IMR-90 (cell line): Measurements from ENCODE around the gene C3orf38. TPM values are rescaled to one million over a fixed set of nuclear protein-coding genes. Genes with fewer than 3 reads are reported as not detected.

Source experiments
- ATAC-seq: fragments of 200-7000 bp; cut with Tn5 transposase; 2 replicates; pipeline ENCODE4 v1.9.1; 2020; ENCODE audit warnings: low read depth, mild to moderate bottlenecking, moderate library complexity
- BruUV-seq: library from RNA; stranded (reverse); fragments of 400-500 nt; replicated peaks from 2 replicates; lab custom pipeline; 2021; lab: Mats Ljungman, UMichigan
- CTCF ChIA-PET: fragments of 300-600 bp; formaldehyde crosslinking; extraction: SDS; loops from one replicate; lab custom pipeline; 2021; ENCODE audit warnings: antibody characterized with exemption; lab: Yijun Ruan, JAX
- POLR2A ChIA-PET: fragments of 300-600 bp; sonication (Branson Sonifier 250); formaldehyde crosslinking; loops from one replicate; lab custom pipeline; 2022; ENCODE audit warnings: antibody characterized with exemption; ENCODE audit not compliant: unreplicated experiment; lab: Charles Lee
- DNase-seq: peaks from one replicate; pipeline ENCODE4 v3.0.0; 2013
- H2AFZ ChIP-seq: replicated peaks from 2 replicates; pipeline ENCODE3; 2013; ENCODE audit warnings: low read length, mild to moderate bottlenecking; ENCODE audit not compliant: poor library complexity
- H2AK5ac ChIP-seq: 2 replicates; pipeline ENCODE4 v1.6.1; 2013; ENCODE audit warnings: low read depth, low read length, inconsistent platforms
- H2AK9ac ChIP-seq: replicated peaks from 2 replicates; pipeline ENCODE3; 2013; ENCODE audit warnings: mild to moderate bottlenecking, low read depth, low read length, moderate library complexity; ENCODE audit not compliant: poor library complexity
- H2BK120ac ChIP-seq: 2 replicates; pipeline ENCODE4 v1.6.1; 2013; ENCODE audit warnings: low read depth, low read length, inconsistent platforms
- H2BK15ac ChIP-seq: 3 replicates; pipeline ENCODE4 v1.6.1; 2013; ENCODE audit warnings: low read depth, low read length, inconsistent platforms
- H2BK20ac ChIP-seq: 2 replicates; pipeline ENCODE4 v1.6.1; 2013; ENCODE audit warnings: low read depth, mild to moderate bottlenecking, inconsistent platforms, low read length, moderate library complexity
- H2BK5ac ChIP-seq: 2 replicates; pipeline ENCODE4 v1.6.1; 2013; ENCODE audit warnings: mild to moderate bottlenecking, low read depth, low read length, inconsistent platforms; ENCODE audit not compliant: poor library complexity, severe bottlenecking
- H3K14ac ChIP-seq: replicated peaks from 2 replicates; pipeline ENCODE4 v1.6.1; 2013; ENCODE audit warnings: low read depth, low read length, inconsistent platforms
- H3K18ac ChIP-seq: 2 replicates; pipeline ENCODE4 v1.6.1; 2013; ENCODE audit warnings: low read depth, low read length, control low read depth
- H3K23ac ChIP-seq: 2 replicates; pipeline ENCODE4 v1.6.1; 2013; ENCODE audit warnings: low read depth, low read length, inconsistent platforms
- H3K27ac ChIP-seq: 2 replicates; pipeline ENCODE4 v1.5.1; 2013; ENCODE audit warnings: mild to moderate bottlenecking, control low read depth, low read length; ENCODE audit not compliant: insufficient read depth
- H3K27me3 ChIP-seq: 2 replicates; pipeline ENCODE4 v1.6.1; 2013; ENCODE audit warnings: low read length; ENCODE audit not compliant: control insufficient read depth, insufficient read depth
- H3K36me3 ChIP-seq: 2 replicates; pipeline ENCODE4 v1.6.1; 2013; ENCODE audit warnings: low read length, mixed read lengths; ENCODE audit not compliant: control insufficient read depth, insufficient read depth
- H3K4ac ChIP-seq: 2 replicates; pipeline ENCODE4 v1.6.1; 2013; ENCODE audit warnings: low read depth, low read length, inconsistent platforms
- H3K4me1 ChIP-seq: 2 replicates; pipeline ENCODE4 v1.6.1; 2013; ENCODE audit warnings: low read length, mixed read lengths; ENCODE audit not compliant: control insufficient read depth, insufficient read depth
- H3K4me2 ChIP-seq: 2 replicates; pipeline ENCODE4 v1.6.1; 2013; ENCODE audit warnings: low read depth, mild to moderate bottlenecking, control low read depth, low read length, moderate library complexity
- H3K4me3 ChIP-seq: 2 replicates; pipeline ENCODE4 v1.5.1; 2013; ENCODE audit warnings: low read depth, mild to moderate bottlenecking, control low read depth, low read length, moderate library complexity; ENCODE audit not compliant: insufficient read depth
- H3K56ac ChIP-seq: 2 replicates; pipeline ENCODE4 v1.6.1; 2013; ENCODE audit warnings: low read length, inconsistent platforms; ENCODE audit not compliant: insufficient read depth; ENCODE audit errors: extremely low read depth
- H3K79me1 ChIP-seq, 2 experiments: 2 replicates each; pipeline ENCODE4 v1.6.1; 2013; ENCODE audit warnings: low read length in 2 of 2, inconsistent platforms in 1 of 2, low read depth in 1 of 2
- H3K9ac ChIP-seq: 2 replicates; pipeline ENCODE4 v1.6.1; 2013; ENCODE audit warnings: low read depth, low read length, control low read depth
- H3K9me1 ChIP-seq: 2 replicates; pipeline ENCODE4 v1.6.1; 2013; ENCODE audit warnings: low read length, inconsistent platforms; ENCODE audit not compliant: insufficient read depth
- H3K9me3 ChIP-seq: 2 replicates; pipeline ENCODE4 v1.6.1; 2013; ENCODE audit warnings: low read length; ENCODE audit not compliant: control insufficient read depth, insufficient read depth
- H4K20me1 ChIP-seq: 2 replicates; pipeline ENCODE4 v1.6.1; 2013; ENCODE audit warnings: low read length, inconsistent platforms; ENCODE audit not compliant: insufficient read depth
- H4K5ac ChIP-seq: 2 replicates; pipeline ENCODE4 v1.6.1; 2013; ENCODE audit warnings: mild to moderate bottlenecking, low read depth, low read length, control low read depth
- H4K8ac ChIP-seq, 2 experiments: 2 replicates each; pipeline ENCODE4 v1.6.1; 2013; ENCODE audit warnings: low read depth in 2 of 2, low read length in 2 of 2, control low read depth in 1 of 2, inconsistent platforms in 1 of 2
- H4K91ac ChIP-seq: 2 replicates; pipeline ENCODE4 v1.6.1; 2013; ENCODE audit warnings: low read depth, low read length, inconsistent platforms; ENCODE audit not compliant: insufficient read depth
- BHLHE40 ChIP-seq: fragments of 150-350 bp; IDR thresholded peaks from 2 replicates; pipeline ENCODE4 v1.6.1; 2016; ENCODE audit warnings: mild to moderate bottlenecking, low read depth, low read length
- CEBPB ChIP-seq: IDR thresholded peaks from 2 replicates; pipeline ENCODE4 v1.6.1; 2012; ENCODE audit warnings: low read depth, low read length, improper control_type of control experiment
- CHD1 ChIP-seq: IDR thresholded peaks from 2 replicates; pipeline ENCODE4 v1.6.1; 2012; ENCODE audit warnings: low read depth, low read length, improper control_type of control experiment
- FOS ChIP-seq: fragments of 150-350 bp; IDR thresholded peaks from 2 replicates; pipeline ENCODE4 v1.6.1; 2016; ENCODE audit warnings: low read depth, low read length
- MAFK ChIP-seq: IDR thresholded peaks from 2 replicates; pipeline ENCODE4 v1.6.1; 2012; ENCODE audit warnings: low read depth, low read length, improper control_type of control experiment
- MAZ ChIP-seq: IDR thresholded peaks from 2 replicates; pipeline ENCODE4 v1.6.1; 2012; ENCODE audit warnings: low read depth, mild to moderate bottlenecking, low read length, improper control_type of control experiment, moderate library complexity, borderline replicate concordance
- MXI1 ChIP-seq: IDR thresholded peaks from 2 replicates; pipeline ENCODE4 v1.6.1; 2012; ENCODE audit warnings: low read depth, mild to moderate bottlenecking, low read length, moderate library complexity, borderline replicate concordance
- NFE2L2 ChIP-seq: fragments of 150-350 bp; IDR thresholded peaks from 2 replicates; pipeline ENCODE4 v1.6.1; 2016; ENCODE audit warnings: low read depth, mild to moderate bottlenecking, low read length
- POLR2A ChIP-seq: IDR thresholded peaks from 2 replicates; pipeline ENCODE4 v1.6.1; 2012; ENCODE audit warnings: mild to moderate bottlenecking, low read depth, low read length
- RAD21 ChIP-seq: IDR thresholded peaks from 2 replicates; pipeline ENCODE4 v1.6.1; 2012; ENCODE audit warnings: low read length, improper control_type of control experiment
- RCOR1 ChIP-seq: IDR thresholded peaks from 2 replicates; pipeline ENCODE4 v1.6.1; 2012; ENCODE audit warnings: mild to moderate bottlenecking, low read length, improper control_type of control experiment; ENCODE audit not compliant: insufficient replicate concordance
- RFX5 ChIP-seq: IDR thresholded peaks from 2 replicates; pipeline ENCODE4 v1.8.0; 2012; ENCODE audit warnings: low read depth, mild to moderate bottlenecking, low read length, moderate library complexity
- SMC3 ChIP-seq: fragments of 150-350 bp; IDR thresholded peaks from 2 replicates; pipeline ENCODE4 v1.6.1; 2016; ENCODE audit warnings: low read depth, mild to moderate bottlenecking, antibody characterized with exemption, low read length, moderate library complexity
- WGBS, 2 experiments: methylation state at CpG; one replicate each; pipeline versions ENCODE4 v1.1.5 to v1.1.7; 2013; ENCODE audit warnings: missing lambda C conversion rate in 2 of 2; ENCODE audit not compliant: insufficient read length in 1 of 2; ENCODE audit errors: extremely low coverage in 2 of 2; 5-methylcytosine and 5-hydroxymethylcytosine counted together
- dilution Hi-C: fragments of 300-500 bp; cut with HindIII; formaldehyde crosslinking; loops from one replicate; pipeline ENCODE4 v1.14.3; 2018; ENCODE audit warnings: low sequenced_read_pairs; ENCODE audit not compliant: unreplicated experiment
- in situ Hi-C: fragments of 300-500 bp; cut with MboI; formaldehyde crosslinking; loops from 3 replicates; pipeline ENCODE4 v1.14.3; 2019; ENCODE audit warnings: low sequenced_read_pairs, inconsistent platforms, mixed read lengths
- intact Hi-C: fragments of 100-400 bp; cut with micrococcal nuclease; formaldehyde crosslinking; loops from 2 replicates; pipeline ENCODE4 v1.10.0; 2022
- polyA plus RNA-seq, 3 experiments: library from polyadenylated mRNA; depleted of rRNA; stranded (reverse); fragments of >200 nt; gene quantifications; 2 replicates each; pipeline ENCODE4 v1.2.3, GENCODE V29; 2012; ENCODE audit warnings: low replicate concordance in 1 of 3
- total RNA-seq: library from RNA; depleted of rRNA; stranded (reverse); fragments of >200 nt; gene quantifications from 2 replicates; pipeline ENCODE4 v1.2.3, GENCODE V29; 2012
- TF ChIP-seq, protein P1 (sequence below): conservative IDR thresholded peaks from 2 replicates; pipeline ENCODE4 v1.5.1; 2012; ENCODE audit warnings: mild to moderate bottlenecking, low read depth, low read length, improper control_type of control experiment
- TF ChIP-seq, protein P2 (sequence below): fragments of 150-350 bp; IDR thresholded peaks from 2 replicates; pipeline ENCODE4 v1.6.1; 2016; ENCODE audit warnings: low read depth, mild to moderate bottlenecking, low read length, moderate library complexity, borderline replicate concordance
- TF ChIP-seq, protein P3 (sequence below): fragments of 150-350 bp; IDR thresholded peaks from 2 replicates; pipeline ENCODE4 v1.6.1; 2017; ENCODE audit warnings: mild to moderate bottlenecking, antibody characterized with exemption, low read length, low read depth

C3orf38 gene
- total and polyA plus RNA-seq, 2 of the 4 experiments (the other 2 are of a cell fraction), result 11.1 to 16.7 TPM

DNA sequence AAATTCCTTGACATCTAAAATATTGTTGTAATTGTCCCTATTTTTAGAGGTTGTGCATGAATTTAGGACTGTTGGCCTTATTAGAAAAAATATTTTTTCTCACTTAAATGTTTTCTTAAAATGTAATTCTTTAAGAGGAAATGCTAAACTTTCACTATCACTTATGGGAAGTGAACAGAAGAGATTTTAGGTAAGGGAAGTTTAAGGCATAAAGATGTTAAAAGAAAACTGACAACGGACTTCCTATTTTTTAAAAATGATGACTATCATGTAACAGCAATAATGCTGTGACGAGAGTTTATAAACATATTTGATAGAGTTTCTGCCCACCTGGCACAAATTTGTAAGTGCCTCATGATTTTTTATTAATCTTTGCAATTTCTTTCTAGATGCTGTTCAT, 3.1 kb downstream of the C3orf38 start:
- no peak overlapping the region for H2AK9ac ChIP-seq
- no peak overlapping the region for H3K56ac ChIP-seq
- dilution Hi-C loops (no loop called here), in situ Hi-C loops (no loop called here), intact Hi-C loops (no loop called here)
- no peaks in the 10 kb centered on the region for H3K9me3 ChIP-seq
- no peak overlapping the region for H3K14ac ChIP-seq
- H3K18ac ChIP-seq, result no peak overlapping the region
- H3K4me3 ChIP-seq, result no peak overlapping the region
- H3K9me1 ChIP-seq, result no peaks in the 10 kb centered on the region
- no peak overlapping the region for H3K4me2 ChIP-seq
- no peak overlapping the region for H2BK5ac ChIP-seq
- H3K36me3 ChIP-seq, result peaks cover 18% of the 10 kb centered on the region
- no peaks in the 10 kb centered on the region for H4K20me1 ChIP-seq
- no peaks in the 10 kb centered on the region for H3K27me3 ChIP-seq
- peaks cover 6 to 28% of the 10 kb centered on the region in 2 experiments for H3K79me1 ChIP-seq
- BruUV-seq, result no TSS peak
- ATAC-seq, result no peak
- H3K4ac ChIP-seq, result no peak overlapping the region
- no peak overlapping the region for H2BK20ac ChIP-seq
- H3K9ac ChIP-seq, result no peak overlapping the region
- no peak overlapping the region for H2BK120ac ChIP-seq
- no peak overlapping the region for H4K8ac ChIP-seq
- no peak overlapping the region for H4K5ac ChIP-seq
- H2AK5ac ChIP-seq, result no peak overlapping the region
- no peak overlapping the region for H2BK15ac ChIP-seq
- no peak overlapping the region for H2AFZ ChIP-seq
- POLR2A ChIA-PET, result no interaction called here
- no peak overlapping the region for H3K27ac ChIP-seq
- no peak overlapping the region for H3K23ac ChIP-seq
- no peak for TF ChIP-seq BHLHE40
- no peak for TF ChIP-seq RCOR1
- TF ChIP-seq, protein P1, sequence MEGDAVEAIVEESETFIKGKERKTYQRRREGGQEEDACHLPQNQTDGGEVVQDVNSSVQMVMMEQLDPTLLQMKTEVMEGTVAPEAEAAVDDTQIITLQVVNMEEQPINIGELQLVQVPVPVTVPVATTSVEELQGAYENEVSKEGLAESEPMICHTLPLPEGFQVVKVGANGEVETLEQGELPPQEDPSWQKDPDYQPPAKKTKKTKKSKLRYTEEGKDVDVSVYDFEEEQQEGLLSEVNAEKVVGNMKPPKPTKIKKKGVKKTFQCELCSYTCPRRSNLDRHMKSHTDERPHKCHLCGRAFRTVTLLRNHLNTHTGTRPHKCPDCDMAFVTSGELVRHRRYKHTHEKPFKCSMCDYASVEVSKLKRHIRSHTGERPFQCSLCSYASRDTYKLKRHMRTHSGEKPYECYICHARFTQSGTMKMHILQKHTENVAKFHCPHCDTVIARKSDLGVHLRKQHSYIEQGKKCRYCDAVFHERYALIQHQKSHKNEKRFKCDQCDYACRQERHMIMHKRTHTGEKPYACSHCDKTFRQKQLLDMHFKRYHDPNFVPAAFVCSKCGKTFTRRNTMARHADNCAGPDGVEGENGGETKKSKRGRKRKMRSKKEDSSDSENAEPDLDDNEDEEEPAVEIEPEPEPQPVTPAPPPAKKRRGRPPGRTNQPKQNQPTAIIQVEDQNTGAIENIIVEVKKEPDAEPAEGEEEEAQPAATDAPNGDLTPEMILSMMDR, result no peak
- TF ChIP-seq CHD1, result no peak
- TF ChIP-seq, protein P2, sequence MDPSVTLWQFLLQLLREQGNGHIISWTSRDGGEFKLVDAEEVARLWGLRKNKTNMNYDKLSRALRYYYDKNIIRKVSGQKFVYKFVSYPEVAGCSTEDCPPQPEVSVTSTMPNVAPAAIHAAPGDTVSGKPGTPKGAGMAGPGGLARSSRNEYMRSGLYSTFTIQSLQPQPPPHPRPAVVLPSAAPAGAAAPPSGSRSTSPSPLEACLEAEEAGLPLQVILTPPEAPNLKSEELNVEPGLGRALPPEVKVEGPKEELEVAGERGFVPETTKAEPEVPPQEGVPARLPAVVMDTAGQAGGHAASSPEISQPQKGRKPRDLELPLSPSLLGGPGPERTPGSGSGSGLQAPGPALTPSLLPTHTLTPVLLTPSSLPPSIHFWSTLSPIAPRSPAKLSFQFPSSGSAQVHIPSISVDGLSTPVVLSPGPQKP, result no peak
- no peak for TF ChIP-seq MXI1
- no peak for TF ChIP-seq RFX5
- TF ChIP-seq CEBPB, result no peak
- TF ChIP-seq, protein P3, sequence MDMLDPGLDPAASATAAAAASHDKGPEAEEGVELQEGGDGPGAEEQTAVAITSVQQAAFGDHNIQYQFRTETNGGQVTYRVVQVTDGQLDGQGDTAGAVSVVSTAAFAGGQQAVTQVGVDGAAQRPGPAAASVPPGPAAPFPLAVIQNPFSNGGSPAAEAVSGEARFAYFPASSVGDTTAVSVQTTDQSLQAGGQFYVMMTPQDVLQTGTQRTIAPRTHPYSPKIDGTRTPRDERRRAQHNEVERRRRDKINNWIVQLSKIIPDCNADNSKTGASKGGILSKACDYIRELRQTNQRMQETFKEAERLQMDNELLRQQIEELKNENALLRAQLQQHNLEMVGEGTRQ, result no peak
- no peak for TF ChIP-seq RAD21
- TF ChIP-seq MAZ, result no peak
- no peak for TF ChIP-seq NFE2L2
- TF ChIP-seq FOS, result no peak
- no peak for TF ChIP-seq SMC3
- TF ChIP-seq POLR2A, result no peak
- no peak for TF ChIP-seq MAFK
- WGBS, 2 experiments, result no CpG with 5 or more reads among the region's 2 CpGs
- H4K91ac ChIP-seq, result no peak overlapping the region
- CTCF ChIA-PET, result no interaction called here
- DNase-seq, result no peak
- no peaks in the 10 kb centered on the region for H3K4me1 ChIP-seq
